GM23338 (cell line): ENCODE results near the gene KCNMA1. TPM values are rescaled to one million over a fixed set of nuclear protein-coding genes. Genes with fewer than 3 reads are reported as not detected.

Source experiments
- ATAC-seq: fragments of 200-7000 bp; cut with Tn5 transposase; 3 replicates; pipeline ENCODE4 v1.9.1; 2020
- DNase-seq: peaks from one replicate; pipeline ENCODE4 v3.0.0-alpha.2; 2015; ENCODE audit warnings: low spot score
- H2AFZ ChIP-seq: fragments of 200-600 bp; sonication (generic); 2 replicates; pipeline ENCODE4 v1.8.0; 2016; ENCODE audit warnings: antibody characterized with exemption, mild to moderate bottlenecking, moderate library complexity
- H3F3A ChIP-seq: fragments of 200-600 bp; sonication (generic); replicated peaks from 2 replicates; pipeline ENCODE4 v1.8.0; 2017; ENCODE audit warnings: antibody characterized with exemption, mixed run types, low read depth
- H3K27ac ChIP-seq: fragments of 200-600 bp; sonication (generic); 2 replicates; pipeline ENCODE4 v1.6.1; 2016; ENCODE audit warnings: low read depth
- H3K27me3 ChIP-seq: fragments of 200-600 bp; sonication (generic); 2 replicates; pipeline ENCODE4 v1.8.0; 2016; ENCODE audit warnings: mild to moderate bottlenecking, mixed run types, moderate library complexity; ENCODE audit not compliant: insufficient read depth
- H3K36me3 ChIP-seq: fragments of 200-600 bp; sonication (generic); 2 replicates; pipeline ENCODE4 v1.8.0; 2016; ENCODE audit warnings: mild to moderate bottlenecking; ENCODE audit not compliant: insufficient read depth
- H3K4me1 ChIP-seq: fragments of 200-600 bp; sonication (generic); 2 replicates; pipeline ENCODE4 v1.8.0; 2016; ENCODE audit warnings: mild to moderate bottlenecking, moderate library complexity; ENCODE audit not compliant: insufficient read depth
- H3K4me2 ChIP-seq: fragments of 200-600 bp; sonication (generic); 2 replicates; pipeline ENCODE4 v1.7.1; 2017; ENCODE audit warnings: mixed run types
- H3K4me3 ChIP-seq: fragments of 200-600 bp; sonication (generic); 2 replicates; pipeline ENCODE4 v1.6.1; 2016; ENCODE audit warnings: mixed run types
- H3K79me2 ChIP-seq: fragments of 200-600 bp; sonication (generic); replicated peaks from 2 replicates; pipeline ENCODE4 v1.8.0; 2017; ENCODE audit warnings: mild to moderate bottlenecking; ENCODE audit not compliant: insufficient read depth
- H3K9me2 ChIP-seq: fragments of 200-600 bp; sonication (generic); 2 replicates; pipeline ENCODE4 v1.8.0; 2017; ENCODE audit not compliant: insufficient read depth
- H4K20me1 ChIP-seq: fragments of 200-600 bp; sonication (generic); replicated peaks from 2 replicates; pipeline ENCODE4 v1.8.0; 2017; ENCODE audit warnings: mild to moderate bottlenecking; ENCODE audit not compliant: insufficient read depth
- H3K27ac Mint-ChIP-seq: 2 replicates; pipeline ENCODE4 v1.8.0; 2020; ENCODE audit warnings: inconsistent platforms, mild to moderate bottlenecking, moderate library complexity, mixed read lengths
- H3K27me3 Mint-ChIP-seq: 3 replicates; pipeline ENCODE4 v1.8.0; 2022; ENCODE audit warnings: low read depth, mild to moderate bottlenecking, moderate library complexity, mixed read lengths, inconsistent platforms; ENCODE audit not compliant: insufficient read depth, poor library complexity
- H3K36me3 Mint-ChIP-seq: 3 replicates; pipeline ENCODE4 v1.8.0; 2021; ENCODE audit warnings: low read depth, mild to moderate bottlenecking, inconsistent platforms, moderate library complexity, mixed read lengths
- H3K4me1 Mint-ChIP-seq: 3 replicates; pipeline ENCODE4 v1.8.0; 2020; ENCODE audit warnings: mild to moderate bottlenecking, inconsistent platforms, mixed read lengths
- H3K4me3 Mint-ChIP-seq: 3 replicates; pipeline ENCODE4 v1.8.0; 2021; ENCODE audit warnings: moderate library complexity, mild to moderate bottlenecking, inconsistent platforms, mixed read lengths
- H3K9me3 Mint-ChIP-seq: 3 replicates; pipeline ENCODE4 v1.8.0; 2020; ENCODE audit warnings: moderate library complexity, mild to moderate bottlenecking, inconsistent platforms, mixed read lengths
- CREB1 ChIP-seq: fragments of 250-450 bp; sonication (Bioruptor Pico); IDR thresholded peaks from 2 replicates; pipeline ENCODE4 v1.5.0; 2020; ENCODE audit warnings: low read depth, mild to moderate bottlenecking, moderate library complexity
- CTCF ChIP-seq, 2 experiments: fragments of 200-600 bp in 1 of 2; sonication (generic) in 1 of 2; conservative IDR thresholded peaks; 2 replicates each; pipeline versions ENCODE4 v1.5.1 to v1.6.1; 2016 to 2017; ENCODE audit warnings: antibody characterized with exemption in 2 of 2, low read depth in 2 of 2, mild to moderate bottlenecking in 2 of 2, moderate library complexity in 1 of 2
- ETS1 ChIP-seq: IDR thresholded peaks from 2 replicates; pipeline ENCODE4 v1.6.1; 2016; ENCODE audit warnings: antibody characterized with exemption
- EZH2 ChIP-seq: fragments of 200-600 bp; sonication (generic); IDR thresholded peaks from one replicate; pipeline ENCODE4 v1.8.0; 2017; ENCODE audit warnings: antibody characterized with exemption, mild to moderate bottlenecking, low read depth; ENCODE audit not compliant: unreplicated experiment
- EZH2phosphoT487 ChIP-seq: fragments of 200-600 bp; sonication (generic); IDR thresholded peaks from one replicate; pipeline ENCODE4 v1.8.1; 2018; ENCODE audit warnings: antibody characterized with exemption; ENCODE audit not compliant: unreplicated experiment
- JUNB ChIP-seq: IDR thresholded peaks from one replicate; pipeline ENCODE4 v1.6.1; 2016; ENCODE audit warnings: antibody characterized with exemption; ENCODE audit not compliant: unreplicated experiment
- NANOG ChIP-seq: IDR thresholded peaks from 2 replicates; pipeline ENCODE4 v1.6.1; 2016; ENCODE audit warnings: antibody characterized with exemption, borderline replicate concordance
- POLR2AphosphoS5 ChIP-seq: IDR thresholded peaks from 2 replicates; pipeline ENCODE4 v1.6.1; 2016; ENCODE audit warnings: antibody characterized with exemption, low read depth
- REST ChIP-seq: IDR thresholded peaks from one replicate; pipeline ENCODE4 v1.6.1; 2018; ENCODE audit warnings: antibody characterized with exemption; ENCODE audit not compliant: unreplicated experiment
- STAT1 ChIP-seq: IDR thresholded peaks from one replicate; pipeline ENCODE4 v1.6.1; 2016; ENCODE audit warnings: antibody characterized with exemption; ENCODE audit not compliant: unreplicated experiment
- ZNF114 ChIP-seq: fragments of 250-450 bp; sonication (Bioruptor Pico); IDR thresholded peaks from 2 replicates; pipeline ENCODE4 v1.5.0; 2020; ENCODE audit warnings: mild to moderate bottlenecking, moderate library complexity
- ZNF331 ChIP-seq: fragments of 250-450 bp; sonication (Bioruptor Pico); IDR thresholded peaks from 2 replicates; pipeline ENCODE4 v1.5.0; 2020; ENCODE audit warnings: low read depth, mild to moderate bottlenecking, moderate library complexity
- ZNF462 ChIP-seq: fragments of 250-450 bp; sonication (Bioruptor Pico); IDR thresholded peaks from 2 replicates; pipeline ENCODE4 v1.5.0; 2020; ENCODE audit warnings: mild to moderate bottlenecking, moderate library complexity
- polyA plus RNA-seq: library from polyadenylated mRNA; unstranded; fragments of >200 nt; fragmentation: Nextera tagmentation; extraction: Ambion mirVana; gene quantifications from 2 replicates; pipeline ENCODE4 v1.2.1, GENCODE V29; 2016
- total RNA-seq: library from RNA; depleted of rRNA; stranded (reverse); fragments of >200 nt; shearing (Covaris generic); gene quantifications from 2 replicates; pipeline ENCODE4 v1.2.3, GENCODE V29; 2014

Gene KCNMA1
- total and polyA plus RNA-seq, 2 experiments from 2014 or later, result 8.2 to 9.0 TPM

GRCh38 chr10:77127243-77127642, 510.4 kb downstream of the KCNMA1 start:
- no peak overlapping the region for H3K4me2 ChIP-seq
- Mint-ChIP-seq H3K36me3 (no peaks in the 10 kb centered on the region; the same call in 2 of the 3 replicates), H3K27ac (no peak overlapping the region), H3K27me3 (peaks cover 2% of the 10 kb centered on the region), H3K9me3 (no peaks in the 10 kb centered on the region), H3K4me1 (peaks cover 2% of the 10 kb centered on the region; the same call in 1 of the 3 replicates), H3K4me3 (no peak overlapping the region)
- no peaks in the 10 kb centered on the region for H3K79me2 ChIP-seq
- H3K27me3 ChIP-seq, result no peaks in the 10 kb centered on the region
- no peaks in the 10 kb centered on the region for H3F3A ChIP-seq
- no peak overlapping the region for H3K4me3 ChIP-seq
- TF ChIP-seq ZNF114 (CRISPR knock-in tag), result no peak
- TF ChIP-seq CREB1 (CRISPR knock-in tag), result no peak
- TF ChIP-seq ETS1, result no peak
- TF ChIP-seq ZNF462 (CRISPR knock-in tag), result no peak
- no peak for TF ChIP-seq POLR2AphosphoS5
- TF ChIP-seq EZH2phosphoT487, result no peak
- no peak for TF ChIP-seq STAT1
- no peak for TF ChIP-seq CTCF (conservative IDR thresholded peaks at IDR 0.05; ENCODE audit: low read depth in 2 of 2)
- TF ChIP-seq REST, result no peak
- TF ChIP-seq JUNB, result no peak
- TF ChIP-seq NANOG, result no peak
- no peak for TF ChIP-seq ZNF331 (CRISPR knock-in tag)
- no peak for TF ChIP-seq EZH2
- H3K9me2 ChIP-seq, result no peaks in the 10 kb centered on the region
- H3K27ac ChIP-seq, result peak overlapping the region; percentile 63; the same call in 1 of the 2 replicates
- H3K36me3 ChIP-seq, result no peaks in the 10 kb centered on the region
- no peaks in the 10 kb centered on the region for H4K20me1 ChIP-seq
- H2AFZ ChIP-seq, result no peak overlapping the region
- no peak for ATAC-seq
- no peak for DNase-seq
- no peaks in the 10 kb centered on the region for H3K4me1 ChIP-seq
